HL-60 (cell line): Measurements from ENCODE around the gene RHOU.

ENCODE experiments used
- POLR2AphosphoS5 ChIP-seq: IDR thresholded peaks from 2 replicates; pipeline ENCODE4 v1.6.1; 2012; ENCODE audit warnings: low read depth
- TF ChIP-seq, protein P1 (sequence below): IDR thresholded peaks from one replicate; pipeline ENCODE4 v1.5.1; 2011; ENCODE audit warnings: low read length, control low read depth, inconsistent platforms; ENCODE audit not compliant: insufficient read depth
- TF ChIP-seq, protein P2 (sequence below): IDR thresholded peaks from 2 replicates; pipeline ENCODE4 v1.6.1; 2012; ENCODE audit warnings: low read depth; ENCODE audit not compliant: insufficient replicate concordance

GRCh38 chr1:228772516-228773212, 37.4 kb downstream of the RHOU start:
- no peak for TF ChIP-seq POLR2AphosphoS5
- TF ChIP-seq, protein P1, sequence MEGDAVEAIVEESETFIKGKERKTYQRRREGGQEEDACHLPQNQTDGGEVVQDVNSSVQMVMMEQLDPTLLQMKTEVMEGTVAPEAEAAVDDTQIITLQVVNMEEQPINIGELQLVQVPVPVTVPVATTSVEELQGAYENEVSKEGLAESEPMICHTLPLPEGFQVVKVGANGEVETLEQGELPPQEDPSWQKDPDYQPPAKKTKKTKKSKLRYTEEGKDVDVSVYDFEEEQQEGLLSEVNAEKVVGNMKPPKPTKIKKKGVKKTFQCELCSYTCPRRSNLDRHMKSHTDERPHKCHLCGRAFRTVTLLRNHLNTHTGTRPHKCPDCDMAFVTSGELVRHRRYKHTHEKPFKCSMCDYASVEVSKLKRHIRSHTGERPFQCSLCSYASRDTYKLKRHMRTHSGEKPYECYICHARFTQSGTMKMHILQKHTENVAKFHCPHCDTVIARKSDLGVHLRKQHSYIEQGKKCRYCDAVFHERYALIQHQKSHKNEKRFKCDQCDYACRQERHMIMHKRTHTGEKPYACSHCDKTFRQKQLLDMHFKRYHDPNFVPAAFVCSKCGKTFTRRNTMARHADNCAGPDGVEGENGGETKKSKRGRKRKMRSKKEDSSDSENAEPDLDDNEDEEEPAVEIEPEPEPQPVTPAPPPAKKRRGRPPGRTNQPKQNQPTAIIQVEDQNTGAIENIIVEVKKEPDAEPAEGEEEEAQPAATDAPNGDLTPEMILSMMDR = no peak
- TF ChIP-seq, protein P2, sequence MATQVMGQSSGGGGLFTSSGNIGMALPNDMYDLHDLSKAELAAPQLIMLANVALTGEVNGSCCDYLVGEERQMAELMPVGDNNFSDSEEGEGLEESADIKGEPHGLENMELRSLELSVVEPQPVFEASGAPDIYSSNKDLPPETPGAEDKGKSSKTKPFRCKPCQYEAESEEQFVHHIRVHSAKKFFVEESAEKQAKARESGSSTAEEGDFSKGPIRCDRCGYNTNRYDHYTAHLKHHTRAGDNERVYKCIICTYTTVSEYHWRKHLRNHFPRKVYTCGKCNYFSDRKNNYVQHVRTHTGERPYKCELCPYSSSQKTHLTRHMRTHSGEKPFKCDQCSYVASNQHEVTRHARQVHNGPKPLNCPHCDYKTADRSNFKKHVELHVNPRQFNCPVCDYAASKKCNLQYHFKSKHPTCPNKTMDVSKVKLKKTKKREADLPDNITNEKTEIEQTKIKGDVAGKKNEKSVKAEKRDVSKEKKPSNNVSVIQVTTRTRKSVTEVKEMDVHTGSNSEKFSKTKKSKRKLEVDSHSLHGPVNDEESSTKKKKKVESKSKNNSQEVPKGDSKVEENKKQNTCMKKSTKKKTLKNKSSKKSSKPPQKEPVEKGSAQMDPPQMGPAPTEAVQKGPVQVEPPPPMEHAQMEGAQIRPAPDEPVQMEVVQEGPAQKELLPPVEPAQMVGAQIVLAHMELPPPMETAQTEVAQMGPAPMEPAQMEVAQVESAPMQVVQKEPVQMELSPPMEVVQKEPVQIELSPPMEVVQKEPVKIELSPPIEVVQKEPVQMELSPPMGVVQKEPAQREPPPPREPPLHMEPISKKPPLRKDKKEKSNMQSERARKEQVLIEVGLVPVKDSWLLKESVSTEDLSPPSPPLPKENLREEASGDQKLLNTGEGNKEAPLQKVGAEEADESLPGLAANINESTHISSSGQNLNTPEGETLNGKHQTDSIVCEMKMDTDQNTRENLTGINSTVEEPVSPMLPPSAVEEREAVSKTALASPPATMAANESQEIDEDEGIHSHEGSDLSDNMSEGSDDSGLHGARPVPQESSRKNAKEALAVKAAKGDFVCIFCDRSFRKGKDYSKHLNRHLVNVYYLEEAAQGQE = no peak
